Kidney (tissue), 14 donors: Measurements from ENCODE around the gene CDKN2B. TPM values are rescaled to one million over a fixed set of nuclear protein-coding genes. Genes with fewer than 3 reads are reported as not detected.
A peak's percentile ranks its signal among the peaks of the same experiment; 100 is the strongest.

ENCODE experiments used
- DNase-seq, 5 donors: peaks; one replicate each; pipeline ENCODE4 v3.0.0-alpha.2; 2013 to 2020
- FAIRE-seq: peaks from 2 replicates; lab custom pipeline; 2012; peaks lifted over from hg19 to GRCh38; lab: Jason Lieb, UNC
- H3K27ac ChIP-seq, 2 donors: one replicate each; pipeline ENCODE4 v1.7.0; 2013; ENCODE audit warnings: low read depth in 2 of 2, low read length in 2 of 2, inconsistent platforms in 1 of 2
- H3K27me3 ChIP-seq: one replicate; pipeline ENCODE4 v1.7.1; 2013; ENCODE audit warnings: low read length, inconsistent platforms; ENCODE audit not compliant: control insufficient read depth, insufficient read depth
- H3K36me3 ChIP-seq, 3 donors: one replicate each; pipeline versions ENCODE4 v1.7.0 to v1.7.1; 2013; ENCODE audit warnings: low read length in 3 of 3, control low read depth in 1 of 3, inconsistent platforms in 1 of 3; ENCODE audit not compliant: insufficient read depth in 3 of 3, control insufficient read depth in 2 of 3
- H3K4me1 ChIP-seq, 3 donors: one replicate each; pipeline versions ENCODE4 v1.7.0 to v1.7.1; 2013; ENCODE audit warnings: low read length in 3 of 3, inconsistent platforms in 1 of 3, low read depth in 1 of 3; ENCODE audit not compliant: control insufficient read depth in 2 of 3, insufficient read depth in 2 of 3
- H3K4me3 ChIP-seq, 3 donors: one replicate each; pipeline versions ENCODE4 v1.7.0 to v1.8.1; 2013; ENCODE audit warnings: low read length in 3 of 3, control low read depth in 1 of 3, inconsistent platforms in 1 of 3
- H3K9ac ChIP-seq, 3 donors: one replicate each; pipeline versions ENCODE4 v1.7.0 to v1.7.1; 2013; ENCODE audit warnings: low read length in 3 of 3, control low read depth in 1 of 3, inconsistent platforms in 1 of 3
- H3K9me3 ChIP-seq, 3 donors: one replicate each; pipeline versions ENCODE4 v1.7.0 to v1.7.1; 2013; ENCODE audit warnings: low read length in 3 of 3, control low read depth in 1 of 3, inconsistent platforms in 1 of 3; ENCODE audit not compliant: control insufficient read depth in 2 of 3, insufficient read depth in 1 of 3
- intact Hi-C: fragments of 100-400 bp; cut with DNase I; formaldehyde crosslinking; loops from one replicate; pipeline ENCODE4 v1.11.1; 2022
- polyA plus RNA-seq: library from polyadenylated mRNA; stranded (reverse); fragments of 350-450 nt; fragmentation: Illumina TruSeq; extraction: RNeasy Lipid Tissue Mini Kit (QIAGEN cat#74804); gene quantifications from one replicate; pipeline ENCODE4 v1.2.3, GENCODE V29; 2014; ENCODE audit warnings: low read depth, low replicate concordance; ENCODE audit not compliant: insufficient read depth
- total RNA-seq: library from RNA; stranded (reverse); fragmentation: NEBNext Ultra II Directional; extraction: Animal tissue kit (Norgen Biotek cat#: 25700); gene quantifications from one replicate; pipeline ENCODE4 v1.2.1, GENCODE V29; 2021
- TF ChIP-seq, protein P1 (sequence below): IDR thresholded peaks from 3 replicates; pipeline ENCODE4 v1.5.1; 2012; ENCODE audit warnings: mild to moderate bottlenecking, moderate library complexity, borderline replicate concordance; ENCODE audit not compliant: insufficient read depth; ENCODE audit errors: extremely low read depth
- donor health status: control.
- donor health status: control.
- donor health status: control.
- donor health status: control.
- donor health status: control.
- donor health status: DM: yes; HTN: yes; CAD: no.
- donor health status: Normal renal cell carcinoma (clear cell type).

CDKN2B gene
- total and polyA plus RNA-seq, 2 donors from 2014 or later: 0.30 to 1.8 TPM

DNA sequence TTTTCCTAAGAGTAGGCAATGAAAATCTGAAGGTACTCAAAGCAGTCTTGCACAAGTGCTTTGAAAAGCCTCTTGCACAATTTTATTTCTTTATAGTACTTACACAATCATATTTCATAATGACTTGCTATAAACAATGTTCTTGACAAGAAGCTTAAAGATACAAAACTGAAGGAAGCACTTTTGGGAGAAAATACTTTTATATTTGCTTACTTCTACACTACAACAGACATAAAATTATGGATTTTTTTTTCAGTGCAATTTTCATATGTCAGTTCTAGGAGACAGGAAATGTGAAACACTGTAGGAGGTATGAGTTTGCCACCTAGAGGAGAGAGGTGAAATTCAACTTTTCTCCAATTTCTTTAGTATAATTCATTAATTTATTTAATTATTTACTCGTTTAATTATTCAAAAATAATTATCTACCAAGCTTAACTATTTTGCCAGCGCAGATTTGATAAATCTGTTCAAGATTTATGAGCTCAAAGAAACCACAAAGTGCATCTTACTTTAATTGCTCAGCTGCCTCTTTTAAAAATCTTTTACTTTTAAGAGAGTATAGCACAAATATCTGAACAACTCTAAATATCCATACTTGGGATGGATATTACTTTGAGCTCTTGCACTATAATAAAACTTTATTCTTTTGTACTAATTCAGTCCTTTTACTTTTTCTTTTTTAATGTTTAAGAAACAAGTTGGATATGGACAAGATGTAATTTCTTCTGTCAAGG is 29.0 kb upstream of the CDKN2B start:
- intact Hi-C loops: no loop called here
- H3K27ac ChIP-seq: no peak overlapping the region

DNA sequence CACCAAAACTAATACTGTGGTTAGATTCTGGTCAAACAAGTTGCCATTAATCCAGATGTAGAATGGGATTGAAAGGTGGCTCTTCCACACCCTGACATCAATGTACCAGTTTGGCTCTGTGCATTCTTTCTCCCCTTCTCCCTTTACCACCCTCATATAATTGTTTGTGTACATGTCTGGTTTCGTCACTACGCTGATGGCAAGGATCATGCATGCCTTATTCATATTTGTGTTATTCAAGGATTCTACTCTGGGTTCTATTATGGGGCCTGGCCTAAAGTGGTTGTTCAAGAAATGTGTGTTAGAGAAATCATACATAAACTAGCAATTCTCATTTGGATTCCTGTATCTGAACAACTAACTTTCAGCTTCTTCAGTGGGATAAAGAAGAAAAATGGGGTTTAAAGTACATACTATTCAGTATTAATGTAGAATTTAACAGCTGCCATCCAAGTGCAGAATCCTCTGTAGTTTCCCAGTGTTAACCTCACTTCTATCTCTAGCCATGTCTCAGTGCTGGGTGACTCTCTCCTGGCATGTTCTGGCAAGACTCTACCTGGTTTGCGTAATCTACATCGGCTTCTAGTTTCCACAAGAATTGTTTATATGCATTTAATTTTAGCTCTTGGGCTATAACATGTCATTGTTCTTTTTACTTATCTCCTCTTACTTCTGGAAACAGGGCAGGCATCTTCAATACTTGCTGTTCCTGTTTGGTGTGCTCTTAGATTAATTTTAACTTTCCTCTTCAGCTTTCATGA is 27.9 kb upstream of the CDKN2B start:
- FAIRE-seq: no peak
- intact Hi-C loops: no loop called here
- no peaks in the 10 kb centered on the region for H3K27me3 ChIP-seq

More for the DNA sequence above, 29.0 kb upstream of the CDKN2B start:
- Histone ChIP-seq H3K36me3 (no peaks in the 10 kb centered on the region), H3K27me3 (no peaks in the 10 kb centered on the region), H3K4me3 (no peak overlapping the region), H3K9ac (no peak overlapping the region), H3K9me3 (no peaks in the 10 kb centered on the region), H3K4me1 (no peaks in the 10 kb centered on the region)
- TF ChIP-seq, protein P1, sequence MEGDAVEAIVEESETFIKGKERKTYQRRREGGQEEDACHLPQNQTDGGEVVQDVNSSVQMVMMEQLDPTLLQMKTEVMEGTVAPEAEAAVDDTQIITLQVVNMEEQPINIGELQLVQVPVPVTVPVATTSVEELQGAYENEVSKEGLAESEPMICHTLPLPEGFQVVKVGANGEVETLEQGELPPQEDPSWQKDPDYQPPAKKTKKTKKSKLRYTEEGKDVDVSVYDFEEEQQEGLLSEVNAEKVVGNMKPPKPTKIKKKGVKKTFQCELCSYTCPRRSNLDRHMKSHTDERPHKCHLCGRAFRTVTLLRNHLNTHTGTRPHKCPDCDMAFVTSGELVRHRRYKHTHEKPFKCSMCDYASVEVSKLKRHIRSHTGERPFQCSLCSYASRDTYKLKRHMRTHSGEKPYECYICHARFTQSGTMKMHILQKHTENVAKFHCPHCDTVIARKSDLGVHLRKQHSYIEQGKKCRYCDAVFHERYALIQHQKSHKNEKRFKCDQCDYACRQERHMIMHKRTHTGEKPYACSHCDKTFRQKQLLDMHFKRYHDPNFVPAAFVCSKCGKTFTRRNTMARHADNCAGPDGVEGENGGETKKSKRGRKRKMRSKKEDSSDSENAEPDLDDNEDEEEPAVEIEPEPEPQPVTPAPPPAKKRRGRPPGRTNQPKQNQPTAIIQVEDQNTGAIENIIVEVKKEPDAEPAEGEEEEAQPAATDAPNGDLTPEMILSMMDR: peak; percentile 30
- DNase-seq (peak in 2 of 5 donors; percentile 7 to 15), FAIRE-seq (peak; percentile 96)

DNA sequence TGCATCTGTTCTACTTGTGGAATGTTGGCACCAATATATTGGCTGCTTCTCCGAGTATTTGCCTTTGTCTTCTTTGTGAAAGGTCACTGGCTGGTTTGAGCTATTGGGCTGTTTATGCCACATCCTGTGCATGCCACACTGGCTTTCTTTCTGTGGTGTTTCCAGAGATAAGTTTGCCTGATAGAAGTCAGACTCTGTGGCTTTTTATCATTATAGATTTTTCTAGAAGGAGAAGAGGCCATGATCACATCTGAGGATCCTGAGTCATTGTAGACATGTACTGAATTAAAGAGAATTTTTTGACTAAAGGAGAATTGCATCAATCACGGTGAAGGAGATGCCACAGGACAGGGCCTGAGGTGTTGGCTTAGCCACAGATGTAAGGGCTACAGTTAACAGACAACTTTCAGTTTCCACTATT is 26.5 kb upstream of the CDKN2B start:
- no peak overlapping the region for H3K9ac ChIP-seq
- no peaks in the 10 kb centered on the region for H3K4me1 ChIP-seq
- FAIRE-seq (no peak), DNase-seq (no peak)
- no peaks in the 10 kb centered on the region for H3K36me3 ChIP-seq
- no peak overlapping the region for H3K27ac ChIP-seq
- no peak overlapping the region for H3K4me3 ChIP-seq
- TF ChIP-seq, protein P1: no peak
- intact Hi-C loops: no loop called here
- H3K9me3 ChIP-seq: no peaks in the 10 kb centered on the region
- no peaks in the 10 kb centered on the region for H3K27me3 ChIP-seq

More for the DNA sequence above, 27.9 kb upstream of the CDKN2B start:
- Histone ChIP-seq H3K27ac (no peak overlapping the region), H3K4me3 (no peak overlapping the region), H3K9me3 (no peaks in the 10 kb centered on the region), H3K9ac (no peak overlapping the region), H3K36me3 (no peaks in the 10 kb centered on the region), H3K4me1 (no peaks in the 10 kb centered on the region)
- TF ChIP-seq, protein P1: no peak
- no peak for DNase-seq
